T1000 (cell line): ENCODE measurements around the gene N4BP2L2.
A peak's percentile ranks its signal among the peaks of the same experiment; 100 is the strongest.
"Not testable (repeated sequence)": the region's sequence is repeated elsewhere in the genome, so short reads cannot be mapped to it uniquely, and the experiment has no call there.

Experiments used
- DNase-seq: peaks from one replicate; lab custom pipeline; 2025; ENCODE audit warnings: mixed read lengths; lab: John Stamatoyannopoulos, UW

The N4BP2L2 gene

DNA sequence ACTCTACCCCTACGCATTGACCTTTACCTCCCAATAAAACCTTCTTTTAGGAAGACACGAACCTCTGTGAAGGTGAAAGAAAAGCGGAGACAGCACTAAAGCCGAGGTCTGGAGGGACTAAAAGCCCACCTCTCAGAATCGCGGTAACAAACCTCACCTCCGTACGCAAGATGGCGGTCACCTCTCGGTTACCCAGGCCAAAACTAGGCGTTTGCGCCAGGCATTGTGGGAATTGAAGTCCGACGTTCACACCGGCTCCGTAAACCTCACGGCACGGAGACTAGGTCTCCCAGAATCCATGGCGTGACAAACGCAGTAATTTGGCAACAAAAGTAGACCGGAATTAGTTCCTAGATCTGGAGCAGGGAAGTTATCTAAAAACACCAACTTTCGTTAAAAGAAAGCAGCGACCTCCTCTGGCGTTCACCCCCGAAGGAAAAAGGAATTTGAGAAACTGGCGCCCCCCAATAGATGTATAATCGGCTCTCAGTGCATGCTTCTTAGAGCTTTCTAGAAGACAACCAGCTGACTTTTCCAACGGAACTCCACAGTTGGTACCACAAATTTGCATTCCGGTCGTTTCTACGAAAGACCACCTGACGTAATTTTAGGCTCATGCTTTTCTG, at the start of gene N4BP2L2:
TSS of gene N4BP2L2 (minus strand) at position 175 of the 626 bp plus-strand sequence. CDS start 1,768 bp downstream, outside the sequence.
- peak; percentile 75 for DNase-seq

DNA sequence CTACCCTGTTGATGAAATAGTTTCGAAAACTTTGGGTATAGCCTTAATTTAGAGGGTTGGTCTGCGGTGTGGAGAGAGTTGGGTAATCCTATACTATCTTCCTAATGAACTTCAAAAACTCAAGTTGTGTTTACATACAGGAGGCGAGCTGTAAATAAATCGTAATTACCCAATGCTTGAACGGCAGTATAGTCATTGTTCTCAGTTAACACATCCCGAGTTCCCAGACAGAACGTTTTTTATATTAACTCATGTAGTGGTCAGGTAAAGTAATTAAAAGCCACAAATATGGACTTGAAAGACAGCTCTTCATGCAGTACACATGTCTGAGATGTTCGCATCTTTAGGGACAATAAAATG, 49.2 kb upstream of the N4BP2L2 start:
- DNase-seq, result no peak

DNA sequence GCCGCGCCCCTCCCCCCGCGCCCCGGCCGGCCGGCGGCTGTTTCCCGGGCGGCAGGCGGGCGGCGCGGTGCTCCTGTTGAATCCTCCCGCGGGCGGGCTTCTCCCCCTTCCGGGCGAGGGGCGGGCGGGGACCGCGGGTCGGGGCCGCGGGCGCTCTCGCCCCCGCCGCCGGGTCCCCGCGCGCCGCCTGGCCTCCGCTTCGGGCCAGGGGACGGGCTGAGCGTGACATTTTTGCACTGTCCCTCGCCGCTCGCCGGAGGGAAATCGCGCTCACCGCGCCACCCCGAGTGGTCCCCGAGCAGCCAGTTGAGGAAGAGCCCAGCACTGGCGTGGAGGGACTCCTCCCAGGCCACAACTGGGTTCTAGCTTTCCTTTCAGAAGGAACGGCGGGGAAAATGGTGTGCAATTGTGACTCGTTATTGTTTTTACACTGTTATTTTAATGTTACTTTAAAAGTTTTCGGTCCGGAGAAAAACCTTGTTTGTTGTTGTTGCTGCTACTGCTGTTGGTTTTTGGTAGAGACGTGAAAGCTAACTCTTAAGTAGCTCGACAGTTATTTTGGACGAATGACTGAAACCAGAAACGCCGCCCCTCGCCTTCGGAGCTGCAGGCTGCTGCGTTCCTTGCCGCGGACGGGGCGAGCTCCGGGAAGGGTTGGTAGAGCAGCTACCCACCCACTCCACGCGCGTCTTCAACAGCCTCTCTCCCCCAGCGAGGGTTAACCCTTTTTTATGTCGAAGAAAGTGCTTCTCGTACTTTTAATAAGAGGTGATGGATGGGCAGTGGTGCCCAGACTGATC, 48.6 kb upstream of the N4BP2L2 start:
- peak; percentile 29 for DNase-seq

DNA sequence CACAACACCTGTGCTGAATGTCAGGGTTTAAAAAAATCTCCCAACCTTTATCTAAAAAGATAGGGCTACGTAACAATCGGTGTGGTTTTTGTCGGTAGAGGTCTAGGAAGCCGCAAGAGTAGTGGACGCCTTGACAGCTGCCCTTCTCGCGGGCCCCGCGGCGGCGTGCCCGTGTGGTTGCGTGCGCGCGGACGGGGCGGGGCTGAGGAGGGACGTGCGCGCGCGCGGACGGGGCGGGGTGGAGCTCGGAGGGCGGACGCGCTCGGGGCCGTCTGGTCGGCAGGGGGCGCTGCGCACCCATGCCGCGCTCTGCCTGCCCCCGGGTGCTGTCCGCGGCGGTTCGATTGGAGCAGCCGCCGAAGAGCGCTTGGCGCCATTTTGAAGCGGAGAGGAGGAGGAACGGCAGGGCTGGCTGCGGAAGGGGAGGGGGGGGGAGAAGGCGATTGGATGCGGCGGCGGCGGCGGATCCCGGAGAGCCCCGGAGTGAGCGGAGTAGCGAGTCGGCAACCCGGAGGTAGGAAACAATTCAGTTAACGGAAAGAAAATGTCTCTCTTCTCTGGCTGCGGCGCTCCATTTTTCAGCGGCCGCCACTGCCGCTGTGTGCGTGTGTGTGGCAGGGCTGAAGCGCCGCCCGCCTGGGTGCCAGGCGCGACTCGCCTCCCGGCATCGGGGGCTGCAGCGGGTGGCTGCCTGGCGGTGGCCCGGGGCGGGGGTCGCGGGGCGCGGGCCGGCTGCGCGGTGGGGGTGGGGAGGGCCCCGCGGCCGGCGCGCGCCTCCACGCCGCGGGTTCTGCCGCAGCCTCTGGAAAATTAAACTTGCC, 47.7 kb upstream of the N4BP2L2 start, which contains the start of gene PDS5B:
TSS of gene PDS5B (plus strand) at position 373 of the 821 bp plus-strand sequence. CDS start 62,321 bp downstream, outside the sequence.
- peak; percentile 81 for DNase-seq

DNA sequence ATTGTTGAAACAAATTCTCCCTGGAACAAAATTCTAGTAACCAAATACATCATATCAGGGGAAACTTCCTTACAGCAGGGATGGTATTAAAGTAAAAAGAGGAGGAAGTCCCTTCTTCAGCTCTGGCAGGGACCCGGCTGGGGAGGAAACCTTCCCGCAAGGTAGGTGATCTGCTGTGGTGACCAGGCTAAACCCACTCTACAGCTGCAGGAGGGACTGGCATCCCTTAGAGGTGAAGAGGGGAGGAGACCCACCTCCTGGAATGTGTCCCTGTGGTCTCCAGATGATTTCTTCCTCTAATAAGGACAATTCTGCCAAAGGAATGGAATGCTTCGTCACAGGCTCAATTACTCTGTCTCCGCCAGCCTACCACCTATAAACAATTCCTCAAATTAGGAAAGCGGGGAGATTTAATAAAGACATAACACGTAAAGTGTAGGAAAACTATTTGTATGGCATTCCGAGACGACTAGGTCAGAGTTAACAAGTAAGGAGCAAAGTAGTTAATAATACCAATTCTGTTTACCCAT, 47.0 kb upstream of the N4BP2L2 start:
- DNase-seq, result no peak

DNA sequence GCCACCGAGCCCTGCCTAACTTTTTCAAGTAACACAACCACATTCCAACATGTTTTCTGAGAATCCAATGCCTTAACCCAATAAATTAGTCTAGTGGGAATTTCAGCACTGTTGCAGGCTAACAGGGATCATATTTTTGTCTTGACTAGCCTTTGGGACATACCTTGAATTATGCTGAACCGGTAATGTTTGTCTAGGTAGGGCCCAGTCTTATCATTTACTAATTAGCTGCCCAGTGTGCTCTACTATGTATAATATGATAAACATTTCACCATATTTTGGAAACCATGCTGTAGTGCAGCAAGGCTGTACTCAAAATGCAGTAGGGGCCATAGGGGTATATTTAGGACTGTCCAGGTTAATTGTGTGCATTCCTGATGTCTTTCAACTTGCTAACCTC, 44.4 kb upstream of the N4BP2L2 start:
- DNase-seq, result no peak

DNA sequence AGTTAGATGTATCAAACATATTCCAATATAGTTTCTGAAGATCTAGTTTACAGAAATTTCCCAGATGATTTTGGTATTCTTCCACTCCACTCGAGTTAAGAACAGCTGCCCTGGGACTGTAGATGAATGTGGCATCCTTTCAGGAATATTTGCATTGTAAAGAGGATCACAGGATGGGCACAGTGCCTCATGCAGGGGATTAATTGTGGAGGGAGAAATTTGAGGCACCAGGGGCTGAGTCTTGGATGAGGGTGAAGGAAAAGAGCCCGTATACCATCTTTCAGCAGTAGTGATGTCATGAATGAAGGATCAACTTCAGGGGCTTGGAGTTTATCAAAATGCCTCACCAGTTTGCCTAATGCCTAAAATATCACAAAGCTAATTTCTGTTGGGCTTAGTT, 43.7 kb upstream of the N4BP2L2 start:
- DNase-seq, result no peak

DNA sequence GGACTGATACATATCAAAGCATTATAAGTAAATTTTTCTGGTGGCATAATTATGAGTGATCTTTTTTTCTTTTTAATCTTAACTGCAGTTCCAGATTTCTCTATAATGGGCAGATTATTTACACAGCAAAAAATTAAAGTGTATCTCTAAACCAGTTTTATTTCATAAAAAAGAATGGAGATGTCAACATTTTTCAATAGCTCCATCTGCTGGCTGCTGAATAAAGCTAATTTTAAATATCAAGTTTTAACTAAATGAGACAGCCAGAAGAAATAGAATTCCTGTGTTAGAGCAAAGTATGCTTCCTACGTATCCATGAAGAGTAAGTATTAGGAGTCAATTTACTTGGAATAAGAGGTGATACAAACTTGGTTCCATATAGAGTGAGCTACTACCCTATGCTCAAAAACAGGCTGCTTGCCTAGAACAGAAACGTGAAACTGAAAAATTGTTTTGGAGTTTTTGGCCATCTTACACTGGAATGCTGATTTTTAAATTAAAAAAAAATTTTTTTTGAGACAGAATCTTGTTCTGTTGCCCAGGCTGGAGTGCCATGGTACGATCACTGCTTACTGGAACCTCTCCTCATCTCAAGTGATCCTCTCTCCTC, 42.7 kb upstream of the N4BP2L2 start:
- no peak for DNase-seq

DNA sequence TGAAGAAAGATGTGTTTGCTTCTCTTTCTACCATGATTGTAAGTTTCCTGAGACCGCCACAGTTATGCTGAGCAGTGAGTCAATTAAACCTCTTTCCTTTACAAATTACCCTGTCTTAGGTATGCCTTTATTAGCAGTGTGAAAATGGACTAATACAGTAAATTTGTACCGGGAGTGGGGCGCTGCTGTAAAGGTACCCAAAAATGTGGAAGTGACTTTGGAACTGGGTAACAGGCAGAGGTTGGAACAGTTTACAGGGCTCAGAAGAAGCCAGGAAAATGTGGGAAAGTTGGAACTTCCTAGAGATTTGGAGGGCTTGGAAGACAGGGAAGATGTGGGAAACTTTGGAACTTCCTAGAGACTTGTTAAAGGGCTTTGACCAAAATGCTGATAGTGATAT, 38.4 kb upstream of the N4BP2L2 start:
- no peak for DNase-seq

DNA sequence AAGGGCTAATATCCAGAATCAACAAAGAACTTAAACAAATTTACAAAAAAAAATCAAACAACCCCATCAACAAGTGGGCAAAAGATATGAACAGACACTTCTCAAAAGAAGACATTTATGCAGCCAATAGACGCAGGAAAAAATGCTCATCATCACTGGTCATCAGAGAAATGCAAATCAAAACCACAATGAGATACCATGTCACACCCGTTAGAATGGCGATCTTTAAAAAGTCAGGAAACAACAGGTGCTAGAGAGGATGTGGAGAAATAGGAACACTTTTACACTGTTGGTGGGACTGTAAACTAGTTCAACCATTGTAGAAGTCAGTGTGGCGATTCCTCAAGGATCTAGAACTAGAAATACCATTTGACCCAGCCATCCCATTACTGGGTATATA, 37.1 kb upstream of the N4BP2L2 start:
- DNase-seq, result not testable (repeated sequence)

DNA sequence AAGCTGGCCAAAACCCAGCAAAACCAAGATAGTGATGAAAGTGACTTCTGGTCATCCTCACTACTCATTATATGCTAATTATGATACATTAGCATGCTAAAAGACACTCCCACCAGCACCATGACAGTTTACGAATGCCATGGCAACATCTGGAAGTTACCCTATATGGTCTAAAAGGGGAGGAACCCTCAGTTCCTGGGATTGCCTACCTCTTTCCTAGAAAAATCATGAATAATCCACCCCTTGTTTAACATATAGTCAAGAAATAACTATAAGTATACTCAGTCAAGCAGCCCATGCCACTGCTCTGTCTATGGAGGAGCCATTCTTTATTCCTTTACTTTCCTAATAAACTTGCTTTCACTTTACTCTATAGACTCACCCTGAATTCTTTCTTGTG, 22.2 kb upstream of the N4BP2L2 start:
- DNase-seq, result not testable (repeated sequence)

DNA sequence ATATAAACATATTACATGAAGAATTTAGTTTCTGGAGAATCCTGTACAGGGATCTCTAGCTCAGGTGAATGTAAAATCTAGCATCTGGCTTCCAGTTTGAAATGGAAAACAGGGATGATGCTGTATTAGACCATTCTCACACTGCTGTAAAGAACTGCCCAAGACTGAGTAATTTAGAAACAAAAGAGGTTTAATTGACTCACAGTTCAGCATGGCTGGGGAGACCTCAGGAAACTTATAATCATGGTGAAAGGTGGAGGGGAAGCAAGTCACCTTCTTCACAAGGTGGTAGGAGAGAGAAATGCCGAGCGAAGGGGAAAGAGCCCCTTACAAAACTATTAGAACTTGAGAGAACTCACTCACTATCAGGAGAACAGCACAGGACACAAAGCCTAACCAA, 17.0 kb upstream of the N4BP2L2 start:
- no peak for DNase-seq

DNA sequence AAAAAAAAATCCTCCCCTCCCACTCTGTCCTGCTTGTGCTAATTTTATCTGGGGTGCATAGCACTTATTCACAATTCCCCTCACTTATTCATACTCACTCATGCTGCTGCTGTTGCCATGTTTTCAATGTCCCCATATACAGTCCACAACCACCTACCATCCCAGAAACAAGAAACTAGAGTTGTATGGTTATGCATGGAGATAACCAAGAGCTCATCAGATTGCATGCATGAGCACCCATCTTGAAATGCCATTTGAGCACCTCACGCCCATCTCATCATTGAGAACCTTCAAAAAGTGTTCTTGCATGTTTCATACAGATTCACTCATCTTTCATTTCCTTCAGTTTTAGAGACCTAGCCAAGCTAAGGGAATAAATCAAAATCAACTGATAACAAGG, 15.1 kb upstream of the N4BP2L2 start:
- DNase-seq, result no peak

DNA sequence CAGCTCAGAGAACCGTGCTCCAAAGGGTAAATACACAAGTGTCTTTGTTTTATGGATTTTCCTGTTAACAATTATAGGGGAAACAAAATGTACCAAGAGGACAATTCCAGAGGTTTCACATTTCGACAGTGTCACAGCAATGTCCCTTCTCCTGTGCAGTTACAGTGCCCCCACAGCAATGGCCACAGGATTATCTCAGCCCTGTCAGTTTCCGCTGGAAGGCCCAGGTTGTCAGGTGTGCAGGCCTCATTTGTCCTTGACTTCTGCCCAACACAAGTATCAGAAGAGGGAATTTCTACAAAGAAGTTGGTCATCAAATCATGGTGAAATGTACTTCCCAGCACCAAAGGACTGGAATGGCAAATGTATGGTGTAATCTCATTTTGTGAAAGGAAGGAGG, 11.2 kb upstream of the N4BP2L2 start:
- no peak for DNase-seq

DNA sequence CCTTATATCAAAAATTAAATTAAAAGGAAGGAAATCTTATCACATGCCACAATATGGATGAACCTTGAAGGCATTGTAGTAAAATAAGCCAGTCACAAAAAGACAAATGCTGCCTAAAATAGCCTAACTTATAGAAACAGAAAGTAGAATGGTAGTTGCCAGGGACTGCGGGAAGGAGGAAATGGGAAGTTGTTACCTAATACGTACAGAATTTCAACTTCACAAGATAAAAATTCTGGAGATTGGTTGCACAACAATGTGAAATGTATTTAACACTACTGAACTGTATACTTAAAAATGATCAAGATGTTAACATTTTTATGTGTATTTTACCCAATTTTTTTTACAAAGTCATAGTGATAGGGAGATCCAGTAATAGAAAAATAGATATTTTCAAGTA, 10.2 kb upstream of the N4BP2L2 start:
- no peak for DNase-seq

DNA sequence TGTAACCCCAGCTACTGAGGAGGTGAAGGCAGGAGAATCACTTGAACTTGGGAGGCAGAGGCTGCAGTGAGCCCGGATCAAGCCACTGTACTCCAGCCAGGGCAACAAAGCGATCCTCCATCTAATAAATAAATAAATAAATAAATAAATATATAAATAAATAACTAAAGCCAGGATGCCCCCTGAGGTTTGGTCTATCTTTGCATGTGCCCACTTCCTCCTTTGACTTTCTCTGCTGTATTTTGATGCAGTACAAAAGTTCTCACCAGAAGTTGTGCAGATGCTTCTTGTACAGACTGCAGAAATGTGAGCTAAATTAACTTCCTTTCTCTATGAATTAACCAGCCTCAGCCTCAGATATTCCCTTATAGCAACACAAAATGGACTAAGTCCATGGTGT, 6.5 kb upstream of the N4BP2L2 start:
- DNase-seq, result no peak

DNA sequence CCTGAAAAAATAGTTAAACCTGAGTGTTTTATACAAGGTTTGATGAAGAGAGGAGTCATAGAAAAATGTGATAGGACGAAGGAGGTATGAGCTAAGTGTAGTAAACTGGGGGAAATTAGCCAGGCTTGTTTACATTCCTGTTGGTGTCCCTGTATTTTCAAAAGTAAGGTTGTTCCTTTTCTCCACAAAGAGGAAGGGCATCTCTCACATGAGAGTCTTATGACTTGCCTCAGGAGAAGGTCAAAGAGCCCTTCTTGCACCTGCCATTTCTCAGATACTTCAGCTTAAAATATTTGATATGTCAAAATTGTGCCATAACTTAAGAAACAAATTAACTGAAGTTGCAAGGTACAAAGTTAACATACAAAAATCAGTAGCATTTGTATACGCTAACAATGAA, 3.6 kb upstream of the N4BP2L2 start:
- DNase-seq, result no peak

DNA sequence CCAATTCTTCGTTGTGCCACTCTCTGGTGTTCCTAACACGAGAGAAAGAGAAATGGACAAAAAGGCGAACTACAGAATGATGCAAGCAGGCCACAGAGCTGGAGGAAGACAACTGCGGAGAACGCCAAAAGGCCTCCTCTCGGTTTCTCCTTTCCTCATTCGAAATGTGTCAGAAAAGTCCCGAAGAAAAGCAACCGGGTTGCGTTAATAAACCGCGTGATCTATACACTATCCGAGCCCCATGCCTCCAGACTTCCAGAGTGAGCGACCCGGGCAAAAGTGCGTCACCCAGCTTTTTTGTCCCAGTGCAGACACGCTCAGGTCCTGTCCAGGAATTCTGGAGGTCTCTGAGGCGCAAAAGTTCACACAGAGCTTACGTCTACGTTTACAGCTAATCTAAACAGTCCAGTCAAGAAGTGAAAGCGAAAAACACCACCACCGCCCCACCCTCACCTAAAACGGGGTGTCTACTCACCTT, 413 bp downstream of the N4BP2L2 start:
- no peak for DNase-seq

DNA sequence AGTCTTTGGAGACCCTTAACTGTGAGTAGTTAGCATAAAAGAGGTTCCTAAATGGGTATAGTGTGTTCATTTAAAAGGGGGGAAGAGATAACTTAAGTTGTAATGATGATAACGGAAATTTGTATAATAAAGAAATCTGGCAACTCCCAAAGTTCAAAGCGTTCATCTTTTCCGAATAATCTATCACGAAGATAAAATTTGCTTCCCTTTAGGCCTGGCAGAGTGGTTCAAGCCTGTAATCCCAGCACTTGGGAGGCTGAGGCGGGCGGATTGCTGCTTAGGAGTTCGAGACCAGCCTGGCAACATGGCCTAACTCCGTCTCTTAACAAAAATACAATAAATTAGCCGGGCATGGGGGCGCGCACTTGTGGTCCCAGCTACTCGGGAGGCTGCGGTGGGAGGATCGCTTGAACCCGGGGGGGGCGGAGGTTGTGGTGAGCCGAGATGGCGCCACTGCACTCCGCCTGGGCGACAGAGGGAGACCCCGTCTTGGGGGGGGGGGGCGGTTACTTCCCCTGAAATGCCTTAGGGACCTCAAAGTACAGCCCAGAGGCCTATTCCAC, 934 bp downstream of the N4BP2L2 start:
- DNase-seq, result no peak

DNA sequence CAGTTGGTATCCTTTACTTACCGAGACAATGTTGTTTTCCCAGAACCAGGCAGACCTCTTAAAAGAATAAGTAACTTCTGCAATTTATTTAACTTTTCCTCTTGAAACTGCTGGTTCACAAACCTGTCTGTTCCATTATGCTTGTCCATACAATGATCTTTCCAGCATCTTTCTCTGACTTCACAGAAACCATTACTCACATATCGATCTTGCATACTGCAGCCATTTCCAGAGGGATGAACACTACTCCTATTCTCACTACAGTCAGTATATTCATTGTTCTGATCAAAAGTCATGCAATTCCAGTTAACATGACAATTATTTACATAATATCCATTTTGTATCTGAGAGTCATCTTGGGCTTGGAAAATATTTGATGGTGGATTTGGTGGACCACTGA, 2.8 kb downstream of the N4BP2L2 start:
- no peak for DNase-seq

DNA sequence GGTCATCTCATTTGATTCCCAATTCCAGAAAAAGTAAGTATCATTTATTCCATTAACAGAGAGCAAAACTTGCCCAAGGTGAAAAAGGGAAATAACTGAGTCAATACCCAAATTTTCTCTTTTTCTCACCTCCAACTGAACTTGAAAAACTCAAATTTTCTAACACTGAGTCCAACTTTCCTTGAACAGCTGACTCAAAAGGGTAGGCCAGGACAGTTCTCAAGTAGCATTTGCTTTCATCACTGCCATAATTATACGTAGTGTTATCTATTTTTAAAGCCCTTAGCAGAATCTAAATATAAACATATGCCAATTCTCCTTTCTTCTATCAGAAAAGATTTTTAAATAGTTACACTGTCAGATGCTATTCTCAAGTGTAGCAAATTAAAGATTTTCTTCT, 3.5 kb downstream of the N4BP2L2 start:
- no peak for DNase-seq

DNA sequence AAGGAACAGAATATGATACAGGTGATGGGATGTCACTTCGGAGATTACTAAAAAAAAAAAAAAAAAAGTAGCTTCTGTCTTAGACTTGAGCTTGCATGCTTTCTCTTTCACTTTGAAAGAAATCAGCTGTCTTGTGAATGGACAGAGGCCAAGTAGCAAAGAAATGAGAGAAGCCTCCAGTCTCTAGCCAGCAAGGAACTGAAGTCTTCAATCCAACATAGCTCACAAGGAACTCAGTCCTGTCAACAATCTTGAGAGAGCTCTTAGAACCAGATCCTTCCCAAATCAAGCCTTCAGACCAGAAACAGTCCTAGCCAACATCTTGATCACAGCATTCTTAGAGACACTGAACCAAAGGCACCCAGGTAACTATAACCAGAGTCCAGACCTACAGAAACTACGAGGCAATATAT, 7.7 kb downstream of the N4BP2L2 start:
- no peak for DNase-seq
